H1 (cell line): Measurements from ENCODE around the gene DUSP1. TPM values are rescaled to one million over a fixed set of nuclear protein-coding genes. Genes with fewer than 3 reads are reported as not detected.

Experiments used
- CTCF ChIA-PET: fragments of 300-600 bp; sonication (Branson Sonifier 250); formaldehyde crosslinking; loops from one replicate; lab custom pipeline; 2021; ENCODE audit not compliant: partially characterized antibody; lab: Charles Lee
- POLR2A ChIA-PET: fragments of 300-600 bp; sonication (Branson Sonifier 250); formaldehyde crosslinking; loops from one replicate; lab custom pipeline; 2021; ENCODE audit warnings: inconsistent platforms; ENCODE audit not compliant: partially characterized antibody; lab: Charles Lee
- DNase-seq, 2 experiments: peaks; one replicate each; pipeline versions ENCODE4 v3.0.0 to v3.0.0-alpha.2; 2010 to 2022; ENCODE audit warnings: low spot score in 2 of 2, low read depth in 1 of 2, mixed read lengths in 1 of 2
- FAIRE-seq: peaks from 2 replicates; lab custom pipeline; 2011; peaks lifted over from hg19 to GRCh38; lab: Jason Lieb, UNC
- H2AFZ ChIP-seq: 2 replicates; pipeline ENCODE4 v1.8.1; 2012; ENCODE audit warnings: low read length, inconsistent platforms
- H2AK5ac ChIP-seq: 2 replicates; pipeline ENCODE4 v1.6.1; 2013; ENCODE audit warnings: low read depth, low read length
- H2BK120ac ChIP-seq: replicated peaks from 2 replicates; pipeline ENCODE3; 2013; ENCODE audit warnings: low read depth, low read length, inconsistent platforms
- H2BK12ac ChIP-seq: 2 replicates; pipeline ENCODE4 v1.6.1; 2013; ENCODE audit warnings: low read depth, low read length
- H2BK15ac ChIP-seq: 2 replicates; pipeline ENCODE4 v1.6.1; 2013; ENCODE audit warnings: low read length
- H2BK20ac ChIP-seq: 2 replicates; pipeline ENCODE4 v1.6.1; 2013; ENCODE audit warnings: low read length
- H2BK5ac ChIP-seq: 2 replicates; pipeline ENCODE4 v1.6.1; 2013; ENCODE audit warnings: low read depth, low read length
- H3K14ac ChIP-seq: 2 replicates; pipeline ENCODE4 v1.6.1; 2013; ENCODE audit warnings: inconsistent platforms; ENCODE audit not compliant: insufficient read length
- H3K18ac ChIP-seq: 2 replicates; pipeline ENCODE4 v1.6.1; 2013; ENCODE audit warnings: low read length; ENCODE audit errors: extremely low read depth
- H3K23ac ChIP-seq: 2 replicates; pipeline ENCODE4 v1.6.1; 2013; ENCODE audit warnings: inconsistent platforms; ENCODE audit not compliant: insufficient read length
- H3K23me2 ChIP-seq: 2 replicates; pipeline ENCODE4 v1.6.1; 2013; ENCODE audit warnings: low read depth, low read length
- H3K27ac ChIP-seq: 2 replicates; pipeline ENCODE4 v1.6.1; 2011; ENCODE audit warnings: low read depth, low read length, inconsistent platforms
- H3K27me3 ChIP-seq, 4 experiments: replicated peaks in 1 of 4; 1 replicate in 1 of 4; 2 replicates in 3 of 4; pipeline versions ENCODE4 v1.6.1 to v1.8.1; 2011 to 2013; ENCODE audit warnings: low read length in 3 of 4, mild to moderate bottlenecking in 3 of 4, inconsistent platforms in 2 of 4, mixed read lengths in 2 of 4, moderate library complexity in 1 of 4; ENCODE audit not compliant: control insufficient read depth in 3 of 4, insufficient read depth in 3 of 4; ENCODE audit errors: extremely low read depth in 1 of 4
- H3K36me3 ChIP-seq, 4 experiments: 2 replicates each; pipeline versions ENCODE4 v1.6.1 to v1.8.1; 2011 to 2013; ENCODE audit warnings: mild to moderate bottlenecking in 4 of 4, low read length in 3 of 4, moderate library complexity in 2 of 4, control low read depth in 1 of 4, inconsistent platforms in 1 of 4; ENCODE audit not compliant: insufficient read depth in 4 of 4, control insufficient read depth in 2 of 4
- H3K4ac ChIP-seq: replicated peaks from 2 replicates; pipeline ENCODE3; 2013; ENCODE audit warnings: low read length, low read depth, mixed read lengths, inconsistent platforms; ENCODE audit not compliant: insufficient read length
- H3K4me1 ChIP-seq, 4 experiments: replicated peaks in 1 of 4; 1 replicate in 1 of 4; 2 replicates in 3 of 4; pipeline versions ENCODE4 v1.6.1 to v1.8.1; 2011 to 2013; ENCODE audit warnings: low read length in 3 of 4, inconsistent platforms in 2 of 4, mixed read lengths in 1 of 4; ENCODE audit not compliant: insufficient read depth in 4 of 4, control insufficient read depth in 3 of 4
- H3K4me2 ChIP-seq, 2 experiments: 2 replicates each; pipeline versions ENCODE4 v1.6.1 to v1.8.1; 2011 to 2013; ENCODE audit warnings: low read depth in 2 of 2, low read length in 2 of 2, control low read depth in 1 of 2, inconsistent platforms in 1 of 2, mild to moderate bottlenecking in 1 of 2; ENCODE audit not compliant: insufficient read depth in 1 of 2
- H3K4me3 ChIP-seq, 4 experiments: fragments of 200-600, 300-600 bp in 1 of 4; sonication (generic), shearing (Covaris generic), sonication (Bioruptor Twin) in 1 of 4; 2 replicates each; pipeline versions ENCODE4 v1.5.1 to v1.8.1; 2011 to 2016; ENCODE audit warnings: low read length in 4 of 4, low read depth in 3 of 4, control low read depth in 2 of 4, inconsistent platforms in 2 of 4, mild to moderate bottlenecking in 2 of 4, mixed read lengths in 1 of 4, moderate library complexity in 1 of 4; ENCODE audit not compliant: insufficient read depth in 2 of 4; ENCODE audit errors: extremely low read depth in 1 of 4
- H3K56ac ChIP-seq: replicated peaks from 2 replicates; pipeline ENCODE3; 2013; ENCODE audit warnings: low read depth, mild to moderate bottlenecking, mixed read lengths, low read length, inconsistent platforms; ENCODE audit not compliant: insufficient read length
- H3K79me1 ChIP-seq: 2 replicates; pipeline ENCODE4 v1.6.1; 2013; ENCODE audit warnings: low read depth, low read length, control low read depth
- H3K79me2 ChIP-seq, 2 experiments: 2 replicates each; pipeline versions ENCODE4 v1.6.1 to v1.8.1; 2012 to 2013; ENCODE audit warnings: low read length in 2 of 2, mild to moderate bottlenecking in 2 of 2, inconsistent platforms in 1 of 2; ENCODE audit not compliant: insufficient read depth in 2 of 2, control insufficient read depth in 1 of 2
- H3K9ac ChIP-seq, 4 experiments: replicated peaks in 1 of 4; 1 replicate in 1 of 4; 2 replicates in 3 of 4; pipeline versions ENCODE4 v1.6.1 to v1.8.1; 2011 to 2013; ENCODE audit warnings: low read depth in 3 of 4, low read length in 3 of 4, control low read depth in 2 of 4, mild to moderate bottlenecking in 2 of 4, moderate library complexity in 2 of 4, inconsistent platforms in 1 of 4; ENCODE audit errors: extremely low read depth in 1 of 4
- H3K9me3 ChIP-seq, 2 experiments: 2 replicates each; pipeline versions ENCODE4 v1.6.1 to v1.8.1; 2012 to 2013; ENCODE audit warnings: mild to moderate bottlenecking in 2 of 2, moderate library complexity in 2 of 2, control low read depth in 1 of 2, inconsistent platforms in 1 of 2, low read depth in 1 of 2, low read length in 1 of 2, mixed read lengths in 1 of 2; ENCODE audit not compliant: insufficient read depth in 2 of 2
- H4K20me1 ChIP-seq, 2 experiments: replicated peaks in 1 of 2; 2 replicates each; pipeline versions ENCODE3 to v1.8.1; 2011 to 2013; ENCODE audit warnings: inconsistent platforms in 2 of 2, low read length in 2 of 2, mild to moderate bottlenecking in 1 of 2; ENCODE audit not compliant: insufficient read depth in 2 of 2, control insufficient read depth in 1 of 2
- H4K5ac ChIP-seq: 2 replicates; pipeline ENCODE4 v1.6.1; 2013; ENCODE audit warnings: low read length, low read depth, mixed read lengths, inconsistent platforms; ENCODE audit not compliant: insufficient read length
- H4K8ac ChIP-seq: 2 replicates; pipeline ENCODE4 v1.8.0; 2013; ENCODE audit warnings: mild to moderate bottlenecking, moderate library complexity, low read length, inconsistent platforms; ENCODE audit not compliant: insufficient read depth; ENCODE audit errors: extremely low read depth
- H4K91ac ChIP-seq: replicated peaks from 2 replicates; pipeline ENCODE3; 2013; ENCODE audit warnings: low read length, mixed read lengths, inconsistent platforms; ENCODE audit not compliant: insufficient read length
- ATF3 ChIP-seq: IDR thresholded peaks from 2 replicates; pipeline ENCODE4 v1.6.1; 2011; ENCODE audit warnings: low read depth, mild to moderate bottlenecking, low read length; ENCODE audit not compliant: insufficient read depth
- FOSL1 ChIP-seq: IDR thresholded peaks from 2 replicates; pipeline ENCODE4 v1.6.1; 2011; ENCODE audit warnings: mild to moderate bottlenecking, low read depth, low read length, moderate library complexity; ENCODE audit not compliant: insufficient read depth
- GABPA ChIP-seq: IDR thresholded peaks from 2 replicates; pipeline ENCODE4 v1.6.1; 2011; ENCODE audit warnings: mild to moderate bottlenecking, low read length, moderate library complexity, borderline replicate concordance; ENCODE audit not compliant: insufficient read depth
- MAX ChIP-seq: IDR thresholded peaks from 2 replicates; pipeline ENCODE4 v1.6.1; 2012; ENCODE audit warnings: inconsistent platforms
- WGBS, 2 experiments: shearing (Covaris generic) in 1 of 2; methylation state at CpG; one replicate each; pipeline versions ENCODE4 v1.1.6 to v1.1.7; 2013 to 2015; ENCODE audit warnings: low lambda C conversion rate in 2 of 2, mixed read lengths in 2 of 2, inconsistent platforms in 1 of 2, low coverage in 1 of 2, missing lambda C conversion rate in 1 of 2; ENCODE audit not compliant: insufficient replicate concordance in 2 of 2, insufficient coverage in 1 of 2, insufficient read length in 1 of 2; ENCODE audit errors: extremely low coverage in 1 of 2, missing lambda C conversion rate in 1 of 2; 5-methylcytosine and 5-hydroxymethylcytosine counted together
- polyA plus RNA-seq, 7 experiments: library from polyadenylated mRNA; depleted of rRNA in 3 of 7; stranded (reverse) in 5 of 7; unstranded in 2 of 7; fragments of >200 nt in 5 of 7; fragments of 200-250 nt in 2 of 7; gene quantifications; 1 replicate in 5 of 7; 2 replicates in 1 of 7; 4 replicates in 1 of 7; pipeline versions ENCODE4 v1.2.1 to v1.2.3, GENCODE V29; 2011 to 2013; ENCODE audit warnings: missing spikeins in 2 of 7, mixed read lengths in 2 of 7
- total RNA-seq: library from RNA; stranded (reverse); fragmentation: NEBNext Ultra II Directional; extraction: Animal tissue kit (Norgen Biotek cat#: 25700); gene quantifications from 2 replicates; pipeline ENCODE4 v1.2.1, GENCODE V29; 2021

Gene DUSP1
- total and polyA plus RNA-seq, 2 of the 8 experiments (the other 6 are each of a cell fraction or from before 2014, with no cell fraction given) = 6.5 to 11.7 TPM

- Histone ChIP-seq H3K79me2 (no peaks in the 10 kb centered on the region), H3K4me1 (no peaks in the 10 kb centered on the region; a peak in 1 of 7 replicates), H2BK20ac (no peak overlapping the region), H3K18ac (no peak overlapping the region), H2BK120ac (no peak overlapping the region), H3K36me3 (no peaks in the 10 kb centered on the region), H3K4me3 (no peak overlapping the region), H4K8ac (no peak overlapping the region), H2BK12ac (no peak overlapping the region), H2AFZ (no peak overlapping the region), H3K9ac (no peak overlapping the region), H3K9me3 (no peaks in the 10 kb centered on the region), H3K14ac (no peak overlapping the region), H4K20me1 (no peaks in the 10 kb centered on the region), H2BK15ac (no peak overlapping the region), H3K4ac (no peak overlapping the region), H2BK5ac (no peak overlapping the region), H3K27ac (no peak overlapping the region), H3K27me3 (no peaks in the 10 kb centered on the region), H4K91ac (no peak overlapping the region), H3K4me2 (no peak overlapping the region), H4K5ac (no peak overlapping the region), H3K23ac (no peak overlapping the region), H3K56ac (no peak overlapping the region), H3K23me2 (peaks cover 4% of the 10 kb centered on the region; the same call in 1 of the 2 replicates), H2AK5ac (no peak overlapping the region), H3K79me1 (no peaks in the 10 kb centered on the region)
- no peak for TF ChIP-seq MAX
- no peak for TF ChIP-seq FOSL1
- TF ChIP-seq ATF3 = no peak
- TF ChIP-seq GABPA = no peak
- WGBS, 2 experiments = 86% methylated on average over 4 of the region's 6 CpGs; no CpG with 5 or more reads in 1 of the 2 experiments
- ChIA-PET CTCF (interaction anchor here (1.4 kb wide), 1 partner anchor 23 kb away, joined by 4 read pairs; no protein-coding TSS in a partner anchor), POLR2A (no interaction called here)
- DNase-seq (no peak), FAIRE-seq (no peak)
Measured at GRCh38 chr5:172739375-172739774, 31.6 kb downstream of the DUSP1 start.
